Osteocyte (in vitro differentiated cells): ENCODE results near the gene TRIM10. TPM values are rescaled to one million over a fixed set of nuclear protein-coding genes. Genes with fewer than 3 reads are reported as not detected.

Experiments used
- DNase-seq: peaks from one replicate; pipeline ENCODE4 v3.0.0; 2021; ENCODE audit warnings: mixed read lengths; ENCODE audit not compliant: unreplicated experiment; ENCODE audit errors: extremely low spot score
- H3K27ac Mint-ChIP-seq: one replicate; pipeline ENCODE4 v1.8.0; 2021; ENCODE audit warnings: mild to moderate bottlenecking, mixed read lengths; ENCODE audit not compliant: unreplicated experiment
- H3K27me3 Mint-ChIP-seq: one replicate; pipeline ENCODE4 v1.8.0; 2021; ENCODE audit warnings: mixed read lengths; ENCODE audit not compliant: unreplicated experiment
- H3K36me3 Mint-ChIP-seq: one replicate; pipeline ENCODE4 v1.8.0; 2021; ENCODE audit warnings: mixed read lengths; ENCODE audit not compliant: unreplicated experiment
- H3K4me1 Mint-ChIP-seq: one replicate; pipeline ENCODE4 v1.8.0; 2021; ENCODE audit warnings: mixed read lengths; ENCODE audit not compliant: unreplicated experiment
- H3K4me3 Mint-ChIP-seq: one replicate; pipeline ENCODE4 v1.8.0; 2021; ENCODE audit warnings: mild to moderate bottlenecking, moderate library complexity, mixed read lengths; ENCODE audit not compliant: unreplicated experiment
- H3K9me3 Mint-ChIP-seq: one replicate; pipeline ENCODE4 v1.8.0; 2021; ENCODE audit warnings: mixed read lengths; ENCODE audit not compliant: unreplicated experiment
- CTCF ChIP-seq: fragments of 200-600 bp; sonication (generic); IDR thresholded peaks from 2 replicates; pipeline ENCODE4 v1.5.0; 2021; ENCODE audit warnings: antibody characterized with exemption, mild to moderate bottlenecking, moderate library complexity
- total RNA-seq: library from RNA; stranded (reverse); gene quantifications from 2 replicates; pipeline ENCODE4 v1.2.1, GENCODE V29; 2021

Gene TRIM10
- total RNA-seq, 1 donor from 2014 or later = not detected

GRCh38 chr6:30156262-30156599 is 4.8 kb downstream of the TRIM10 start:
- H3K27me3 Mint-ChIP-seq = no peaks in the 10 kb centered on the region
- DNase-seq = no peak
- TF ChIP-seq CTCF = no peak
- no peaks in the 10 kb centered on the region for H3K36me3 Mint-ChIP-seq
- no peak overlapping the region for H3K4me3 Mint-ChIP-seq
- H3K27ac Mint-ChIP-seq = no peak overlapping the region
- H3K9me3 Mint-ChIP-seq = no peaks in the 10 kb centered on the region
- H3K4me1 Mint-ChIP-seq = peaks cover 33% of the 10 kb centered on the region

GRCh38 chr6:30155520-30156261 is 5.3 kb downstream of the TRIM10 start:
- Mint-ChIP-seq H3K4me3 (no peak overlapping the region), H3K36me3 (no peaks in the 10 kb centered on the region), H3K4me1 (peaks cover 33% of the 10 kb centered on the region), H3K27me3 (no peaks in the 10 kb centered on the region), H3K9me3 (no peaks in the 10 kb centered on the region), H3K27ac (peak overlapping the region; percentile 72)
- TF ChIP-seq CTCF = no peak
- DNase-seq = no peak

GRCh38 chr6:30154709-30155519 is 6.1 kb downstream of the TRIM10 start:
- H3K4me1 Mint-ChIP-seq = peaks cover 36% of the 10 kb centered on the region
- no peak for TF ChIP-seq CTCF
- H3K27me3 Mint-ChIP-seq = no peaks in the 10 kb centered on the region
- H3K9me3 Mint-ChIP-seq = no peaks in the 10 kb centered on the region
- no peaks in the 10 kb centered on the region for H3K36me3 Mint-ChIP-seq
- peak overlapping the region; percentile 72 for H3K27ac Mint-ChIP-seq
- no peak overlapping the region for H3K4me3 Mint-ChIP-seq
- DNase-seq = no peak

- TF ChIP-seq CTCF = no peak
- no peaks in the 10 kb centered on the region for H3K36me3 Mint-ChIP-seq
- H3K9me3 Mint-ChIP-seq = no peaks in the 10 kb centered on the region
- no peak overlapping the region for H3K4me3 Mint-ChIP-seq
- H3K27me3 Mint-ChIP-seq = no peaks in the 10 kb centered on the region
- DNase-seq = no peak
- peaks cover 38% of the 10 kb centered on the region for H3K4me1 Mint-ChIP-seq
- no peak overlapping the region for H3K27ac Mint-ChIP-seq
These were observed 7.0 kb downstream of the TRIM10 start for GRCh38 chr6:30154061-30154460.

- no peak overlapping the region for H3K27ac Mint-ChIP-seq
- no peak for TF ChIP-seq CTCF
- peaks cover 38% of the 10 kb centered on the region for H3K4me1 Mint-ChIP-seq
- no peaks in the 10 kb centered on the region for H3K27me3 Mint-ChIP-seq
- no peak overlapping the region for H3K4me3 Mint-ChIP-seq
- H3K36me3 Mint-ChIP-seq = no peaks in the 10 kb centered on the region
- DNase-seq = no peak
- no peaks in the 10 kb centered on the region for H3K9me3 Mint-ChIP-seq
These were observed 8.0 kb downstream of the TRIM10 start for GRCh38 chr6:30152910-30153610.
